GM23248 (cell line): ENCODE measurements around the gene TMEM151A. TPM values are rescaled to one million over a fixed set of nuclear protein-coding genes. Genes with fewer than 3 reads are reported as not detected.

ENCODE experiments used
- DNase-seq: peaks from one replicate; pipeline ENCODE4 v3.0.0-alpha.2; 2015
- H2AFZ ChIP-seq: fragments of 200-600 bp; sonication (generic); 2 replicates; pipeline ENCODE4 v1.6.1; 2016; ENCODE audit warnings: antibody characterized with exemption
- H3F3A ChIP-seq: fragments of 200-600 bp; sonication (generic); 2 replicates; pipeline ENCODE4 v1.6.1; 2016; ENCODE audit warnings: mild to moderate bottlenecking, antibody characterized with exemption, mixed run types; ENCODE audit not compliant: insufficient read depth
- H3K27ac ChIP-seq: fragments of 200-600 bp; sonication (generic); 2 replicates; pipeline ENCODE4 v1.5.1; 2016; ENCODE audit warnings: mild to moderate bottlenecking
- H3K27me3 ChIP-seq: fragments of 200-600 bp; sonication (generic); replicated peaks from 2 replicates; pipeline ENCODE4 v1.6.1; 2016; ENCODE audit warnings: mild to moderate bottlenecking; ENCODE audit not compliant: insufficient read depth
- H3K36me3 ChIP-seq: fragments of 200-600 bp; sonication (generic); 2 replicates; pipeline ENCODE4 v1.6.1; 2016; ENCODE audit warnings: low read depth, mild to moderate bottlenecking
- H3K4me1 ChIP-seq: fragments of 200-600 bp; sonication (generic); 2 replicates; pipeline ENCODE4 v1.6.1; 2016; ENCODE audit warnings: mild to moderate bottlenecking; ENCODE audit not compliant: insufficient read depth
- H3K4me2 ChIP-seq: fragments of 200-600 bp; sonication (generic); one replicate; pipeline ENCODE4 v1.6.1; 2016; ENCODE audit warnings: mild to moderate bottlenecking; ENCODE audit not compliant: unreplicated experiment
- H3K4me3 ChIP-seq: fragments of 200-600 bp; sonication (generic); 2 replicates; pipeline ENCODE4 v1.5.1; 2016; ENCODE audit warnings: mild to moderate bottlenecking
- H3K79me2 ChIP-seq: fragments of 200-600 bp; sonication (generic); 2 replicates; pipeline ENCODE4 v1.6.1; 2016; ENCODE audit warnings: mild to moderate bottlenecking; ENCODE audit not compliant: insufficient read depth
- H3K9ac ChIP-seq: fragments of 200-600 bp; sonication (generic); 2 replicates; pipeline ENCODE4 v1.6.1; 2016; ENCODE audit warnings: mild to moderate bottlenecking
- H3K9me2 ChIP-seq: fragments of 200-600 bp; sonication (generic); 2 replicates; pipeline ENCODE4 v1.6.1; 2016; ENCODE audit warnings: mixed run types, mild to moderate bottlenecking, moderate library complexity; ENCODE audit not compliant: insufficient read depth
- H3K9me3 ChIP-seq: fragments of 200-600 bp; sonication (generic); one replicate; pipeline ENCODE4 v1.6.1; 2017; ENCODE audit warnings: low read depth
- H4K20me1 ChIP-seq: fragments of 200-600 bp; sonication (generic); 2 replicates; pipeline ENCODE4 v1.6.0; 2016; ENCODE audit not compliant: insufficient read depth
- EZH2 ChIP-seq: fragments of 200-600 bp; sonication (generic); IDR thresholded peaks from 2 replicates; pipeline ENCODE4 v1.6.1; 2018; ENCODE audit warnings: antibody characterized with exemption, mild to moderate bottlenecking; ENCODE audit not compliant: insufficient read depth, poor library complexity, severe bottlenecking
- EZH2phosphoT487 ChIP-seq: fragments of 200-600 bp; sonication (generic); IDR thresholded peaks from 2 replicates; pipeline ENCODE4 v1.6.1; 2018; ENCODE audit warnings: antibody characterized with exemption, moderate library complexity, mild to moderate bottlenecking, low read depth; ENCODE audit not compliant: insufficient read depth
- WGBS, 2 experiments: methylation state at CpG; one replicate each; pipeline ENCODE4 v1.1.6; 2015 to 2017; ENCODE audit warnings: low lambda C conversion rate in 2 of 2, low coverage in 1 of 2; ENCODE audit errors: missing lambda C conversion rate in 2 of 2; 5-methylcytosine and 5-hydroxymethylcytosine counted together
- in situ Hi-C: fragments of 300-500 bp; cut with MboI; formaldehyde crosslinking; loops from 2 replicates; pipeline ENCODE4 v1.15.0; 2020
- polyA plus RNA-seq: library from polyadenylated mRNA; unstranded; fragments of >200 nt; fragmentation: Nextera tagmentation; extraction: Ambion mirVana; gene quantifications from 2 replicates; pipeline ENCODE4 v1.2.1, GENCODE V29; 2016
- total RNA-seq: library from RNA; depleted of rRNA; stranded (reverse); fragments of >200 nt; shearing (Covaris generic); gene quantifications from 2 replicates; pipeline ENCODE4 v1.2.3, GENCODE V29; 2014

Gene TMEM151A
- total and polyA plus RNA-seq, 2 experiments from 2014 or later, result 0.19 to 0.54 TPM

GRCh38 chr11:66292543-66293332, 1.0 kb downstream of the TMEM151A start:
- H3K4me1 ChIP-seq, result peaks cover 5% of the 10 kb centered on the region; the same call in 1 of the 2 replicates
- peaks cover 9% of the 10 kb centered on the region for H3K79me2 ChIP-seq
- H3K4me2 ChIP-seq, result no peak overlapping the region
- no peaks in the 10 kb centered on the region for H3K9me2 ChIP-seq
- H2AFZ ChIP-seq, result no peak overlapping the region
- DNase-seq, result no peak
- no peaks in the 10 kb centered on the region for H3K36me3 ChIP-seq
- peaks cover 11% of the 10 kb centered on the region for H3K27me3 ChIP-seq
- H3F3A ChIP-seq, result 0 out of 2 replicates have a peak, but pooled peaks cover 10% of the 10 kb centered on the region
- in situ Hi-C loops, result no loop called here
- H3K4me3 ChIP-seq, result no peak overlapping the region
- no peaks in the 10 kb centered on the region for H4K20me1 ChIP-seq
- TF ChIP-seq EZH2, result no peak
- TF ChIP-seq EZH2phosphoT487, result no peak
- WGBS, 2 experiments, result 38 to 43% methylated on average over 15 to 17 of the region's 17 CpGs
- H3K9me3 ChIP-seq, result no peaks in the 10 kb centered on the region
- no peak overlapping the region for H3K9ac ChIP-seq
- H3K27ac ChIP-seq, result no peak overlapping the region

- no peak overlapping the region for H3K4me2 ChIP-seq
- no peak for DNase-seq
- no peaks in the 10 kb centered on the region for H3K9me2 ChIP-seq
- no peak overlapping the region for H2AFZ ChIP-seq
- no peak overlapping the region for H3K27ac ChIP-seq
- H3K4me3 ChIP-seq, result no peak overlapping the region
- 0 out of 2 replicates have a peak, but pooled peaks cover 10% of the 10 kb centered on the region for H3F3A ChIP-seq
- H3K9ac ChIP-seq, result no peak overlapping the region
- no peaks in the 10 kb centered on the region for H4K20me1 ChIP-seq
- in situ Hi-C loops, result no loop called here
- no peaks in the 10 kb centered on the region for H3K4me1 ChIP-seq
- no peaks in the 10 kb centered on the region for H3K36me3 ChIP-seq
- H3K27me3 ChIP-seq, result peaks cover 11% of the 10 kb centered on the region
- peaks cover 3% of the 10 kb centered on the region for H3K79me2 ChIP-seq
- no peaks in the 10 kb centered on the region for H3K9me3 ChIP-seq
- WGBS, 2 experiments, result 65 to 77% methylated on average over 4 of the region's 4 CpGs
- no peak for TF ChIP-seq EZH2
- TF ChIP-seq EZH2phosphoT487, result no peak
These were observed 1.7 kb downstream of the TMEM151A start for GRCh38 chr11:66293352-66293751.

GRCh38 chr11:66293777-66294625, 2.3 kb downstream of the TMEM151A start:
- Histone ChIP-seq H3K9ac (no peak overlapping the region), H3K27ac (no peak overlapping the region), H3K9me3 (no peaks in the 10 kb centered on the region), H3K4me2 (no peak overlapping the region), H3K79me2 (no peaks in the 10 kb centered on the region), H4K20me1 (no peaks in the 10 kb centered on the region), H2AFZ (no peak overlapping the region), H3K36me3 (no peaks in the 10 kb centered on the region), H3K4me1 (no peaks in the 10 kb centered on the region), H3K4me3 (no peak overlapping the region), H3F3A (0 out of 2 replicates have a peak, but pooled peaks cover 10% of the 10 kb centered on the region), H3K27me3 (peaks cover 11% of the 10 kb centered on the region), H3K9me2 (no peaks in the 10 kb centered on the region)
- 72% methylated on average over 25 to 30 of the region's 30 CpGs for WGBS, 2 experiments
- DNase-seq, result no peak
- TF ChIP-seq EZH2 (no peak), EZH2phosphoT487 (no peak)
- in situ Hi-C loops, result no loop called here

GRCh38 chr11:66294626-66295620, 3.2 kb downstream of the TMEM151A start:
- H3K9me2 ChIP-seq, result no peaks in the 10 kb centered on the region
- no peak for DNase-seq
- no peak overlapping the region for H3K27ac ChIP-seq
- 0 out of 2 replicates have a peak, but pooled peaks cover 10% of the 10 kb centered on the region for H3F3A ChIP-seq
- no peak overlapping the region for H2AFZ ChIP-seq
- H3K4me3 ChIP-seq, result no peak overlapping the region
- H3K9me3 ChIP-seq, result no peaks in the 10 kb centered on the region
- no peaks in the 10 kb centered on the region for H3K36me3 ChIP-seq
- no peak overlapping the region for H3K9ac ChIP-seq
- 78 to 80% methylated on average over 91 to 116 of the region's 123 CpGs for WGBS, 2 experiments
- in situ Hi-C loops, result no loop called here
- TF ChIP-seq EZH2phosphoT487, result no peak
- no peak for TF ChIP-seq EZH2
- H4K20me1 ChIP-seq, result no peaks in the 10 kb centered on the region
- H3K4me2 ChIP-seq, result no peak overlapping the region
- H3K4me1 ChIP-seq, result no peaks in the 10 kb centered on the region
- peaks cover 11% of the 10 kb centered on the region for H3K27me3 ChIP-seq
- no peaks in the 10 kb centered on the region for H3K79me2 ChIP-seq
